ENCODE measurements around the gene EPHA6. TPM values are rescaled to one million over a fixed set of nuclear protein-coding genes. Genes with fewer than 3 reads are reported as not detected.

The EPHA6 gene
- total and polyA plus RNA-seq, 2 donors (not counting 3 experiments of a cell fraction or from before 2014, with no cell fraction given): not detected

GRCh38 chr3:96958856-96959255 lies 144.5 kb downstream of the EPHA6 start:
- intact Hi-C loops (cut with micrococcal nuclease) (no loop called here), dilution Hi-C loops (cut with MboI; ENCODE audit: extremely low pct_ligation_motif_present, low sequenced_read_pairs) (no loop called here)
- TF ChIP-seq POLR2AphosphoS5 (IDR thresholded peaks at IDR 0.05; ENCODE audit: insufficient read depth, low read depth, low read length): no peak
- no peak for TF ChIP-seq GATA2 (IDR thresholded peaks at IDR 0.05; ENCODE audit: insufficient read depth, insufficient read length, low read depth, low read length)
- no peak for TF ChIP-seq CTCF (IDR thresholded peaks at IDR 0.05; ENCODE audit: extremely low read depth in 1 of 2, insufficient read depth in 1 of 2, low read depth in 1 of 2, low read length in 2 of 2)
- Histone ChIP-seq H3K79me2 (ENCODE audit: control insufficient read depth, insufficient read depth, low read length) (no peaks in the 10 kb centered on the region), H3K9me3 (replicated peaks; ENCODE audit: control insufficient read depth, insufficient read depth, low read length) (no peaks in the 10 kb centered on the region), H3K9ac (replicated peaks; ENCODE audit: extremely low read depth, insufficient read depth, low read length) (no peak overlapping the region), H3K9me1 (replicated peaks; ENCODE audit: control insufficient read depth, extremely low read depth, insufficient read depth, low read length) (no peaks in the 10 kb centered on the region), H4K20me1 (replicated peaks; ENCODE audit: control insufficient read depth, extremely low read depth, insufficient read depth, low read length) (no peaks in the 10 kb centered on the region), H3K4me3 (replicated peaks in 1 of 3; ENCODE audit: insufficient read depth in 1 of 3, low read depth in 1 of 3, low read length in 3 of 3) (no peak overlapping the region), H3K4me2 (ENCODE audit: insufficient read depth, low read length) (no peak overlapping the region), H3K4me1 (ENCODE audit: control insufficient read depth, extremely low read depth, insufficient read depth, low read length) (no peaks in the 10 kb centered on the region), H3K27ac (ENCODE audit: insufficient read depth, low read depth, low read length) (no peak overlapping the region), H3K27me3 (ENCODE audit: control insufficient read depth in 2 of 2, insufficient read depth in 2 of 2, low read length in 2 of 2) (no peaks in the 10 kb centered on the region), H3K36me3 (ENCODE audit: control insufficient read depth in 2 of 2, extremely low read depth in 1 of 2, insufficient read depth in 2 of 2, low read length in 2 of 2) (no peaks in the 10 kb centered on the region), H2AFZ (ENCODE audit: low read depth, low read length) (no peak overlapping the region)
- no peak for DNase-seq (ENCODE audit: low read depth, low spot score)
- no peak for FAIRE-seq
- POLR2A ChIA-PET: no interaction called here
- BruUV-seq (replicated peaks): no TSS peak
- CTCF ChIA-PET: no interaction called here

- H3K4me3 ChIP-seq (replicated peaks in 1 of 3; ENCODE audit: insufficient read depth in 1 of 3, low read depth in 1 of 3, low read length in 3 of 3): no peak overlapping the region
- H3K9me3 ChIP-seq (replicated peaks; ENCODE audit: control insufficient read depth, insufficient read depth, low read length): no peaks in the 10 kb centered on the region
- intact Hi-C loops (cut with micrococcal nuclease): no loop called here
- H3K9ac ChIP-seq (replicated peaks; ENCODE audit: extremely low read depth, insufficient read depth, low read length): no peak overlapping the region
- BruUV-seq (replicated peaks): no TSS peak
- dilution Hi-C loops (cut with MboI; ENCODE audit: extremely low pct_ligation_motif_present, low sequenced_read_pairs): no loop called here
- no peaks in the 10 kb centered on the region for H3K36me3 ChIP-seq (ENCODE audit: control insufficient read depth in 2 of 2, extremely low read depth in 1 of 2, insufficient read depth in 2 of 2, low read length in 2 of 2)
- no peak for TF ChIP-seq MYC (IDR thresholded peaks at IDR 0.05; ENCODE audit: low read depth, low read length)
- no peak for TF ChIP-seq POLR2AphosphoS5 (IDR thresholded peaks at IDR 0.05; ENCODE audit: insufficient read depth, low read depth, low read length)
- no peak for TF ChIP-seq CTCF (IDR thresholded peaks at IDR 0.05; ENCODE audit: extremely low read depth in 1 of 2, insufficient read depth in 1 of 2, low read depth in 1 of 2, low read length in 2 of 2)
- TF ChIP-seq, protein P1, sequence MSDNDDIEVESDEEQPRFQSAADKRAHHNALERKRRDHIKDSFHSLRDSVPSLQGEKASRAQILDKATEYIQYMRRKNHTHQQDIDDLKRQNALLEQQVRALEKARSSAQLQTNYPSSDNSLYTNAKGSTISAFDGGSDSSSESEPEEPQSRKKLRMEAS (IDR thresholded peaks at IDR 0.05; ENCODE audit: insufficient read depth, insufficient read length): no peak
- TF ChIP-seq GATA2 (IDR thresholded peaks at IDR 0.05; ENCODE audit: insufficient read depth, insufficient read length, low read depth, low read length): no peak
- no peak for TF ChIP-seq FOS (IDR thresholded peaks at IDR 0.05; ENCODE audit: borderline replicate concordance, insufficient read depth, low read length)
- no peak for TF ChIP-seq EZH2 (IDR thresholded peaks at IDR 0.05; ENCODE audit: borderline replicate concordance, low read depth, low read length, severe bottlenecking)
- TF ChIP-seq POLR2A (IDR thresholded peaks at IDR 0.05; ENCODE audit: low read depth, low read length): no peak
- no peak for TF ChIP-seq JUN (IDR thresholded peaks at IDR 0.05; ENCODE audit: borderline replicate concordance, insufficient read depth, insufficient read length, low read depth)
- DNase-seq (ENCODE audit: low read depth, low spot score) (no peak), FAIRE-seq (no peak)
- no peaks in the 10 kb centered on the region for H3K4me1 ChIP-seq (ENCODE audit: control insufficient read depth, extremely low read depth, insufficient read depth, low read length)
- no peaks in the 10 kb centered on the region for H4K20me1 ChIP-seq (replicated peaks; ENCODE audit: control insufficient read depth, extremely low read depth, insufficient read depth, low read length)
- H3K27ac ChIP-seq (ENCODE audit: insufficient read depth, low read depth, low read length): no peak overlapping the region
- no peaks in the 10 kb centered on the region for H3K9me1 ChIP-seq (replicated peaks; ENCODE audit: control insufficient read depth, extremely low read depth, insufficient read depth, low read length)
- H3K4me2 ChIP-seq (ENCODE audit: insufficient read depth, low read length): no peak overlapping the region
- H2AFZ ChIP-seq (ENCODE audit: low read depth, low read length): no peak overlapping the region
- H3K27me3 ChIP-seq (ENCODE audit: control insufficient read depth in 2 of 2, insufficient read depth in 2 of 2, low read length in 2 of 2): no peaks in the 10 kb centered on the region
- H3K79me2 ChIP-seq (ENCODE audit: control insufficient read depth, insufficient read depth, low read length): no peaks in the 10 kb centered on the region
- CTCF ChIA-PET: no interaction called here
- POLR2A ChIA-PET: no interaction called here
Observed at GRCh38 chr3:96959474-96959873, 145.1 kb downstream of the EPHA6 start.

Data from endothelial cell of umbilical vein (primary cell).